Psoas muscle (tissue), 8 donors: ENCODE measurements around the gene NKX2-3. TPM values are rescaled to one million over a fixed set of nuclear protein-coding genes. Genes with fewer than 3 reads are reported as not detected.
A peak's percentile ranks its signal among the peaks of the same experiment; 100 is the strongest.

ENCODE experiments used
- ATAC-seq, 4 donors: fragments of 200-7000 bp; cut with Tn5 transposase; one replicate each; pipeline ENCODE4 v1.9.1; 2020; ENCODE audit warnings: moderate library complexity in 3 of 4, mild to moderate bottlenecking in 2 of 4
- DNase-seq, 2 donors: peaks; one replicate each; pipeline ENCODE4 v3.0.0-alpha.2; 2020
- H3K27ac ChIP-seq: fragments of 200-600 bp; one replicate; pipeline ENCODE4 v1.8.0; 2022
- H3K27me3 ChIP-seq, 3 donors: fragments of 200-600 bp in 1 of 3; one replicate each; pipeline versions ENCODE4 v1.6.1 to v1.8.0; 2013 to 2022; ENCODE audit warnings: low read length in 2 of 3, mild to moderate bottlenecking in 2 of 3, moderate library complexity in 1 of 3; ENCODE audit not compliant: insufficient read depth in 3 of 3
- H3K36me3 ChIP-seq, 2 donors: fragments of 200-600 bp in 1 of 2; one replicate each; pipeline versions ENCODE4 v1.6.1 to v1.8.0; 2013 to 2022; ENCODE audit warnings: low read depth in 1 of 2, mild to moderate bottlenecking in 1 of 2, moderate library complexity in 1 of 2; ENCODE audit not compliant: insufficient read depth in 1 of 2
- H3K4me1 ChIP-seq: fragments of 200-600 bp; one replicate; pipeline ENCODE4 v1.8.0; 2022
- H3K4me3 ChIP-seq: fragments of 200-600 bp; one replicate; pipeline ENCODE4 v1.8.0; 2022; ENCODE audit warnings: mild to moderate bottlenecking
- H3K9me3 ChIP-seq: fragments of 200-600 bp; one replicate; pipeline ENCODE4 v1.8.0; 2022
- CTCF ChIP-seq: fragments of 200-600 bp; IDR thresholded peaks from one replicate; pipeline ENCODE4 v1.8.0; 2022; ENCODE audit warnings: antibody characterized with exemption
- WGBS, 3 donors: extraction: QIAGEN DNeasy Blood & Tissue Kit; methylation state at CpG; one replicate each; pipeline versions ENCODE4 v1.1.6 to v1.1.7; 2013; 5-methylcytosine and 5-hydroxymethylcytosine counted together
- intact Hi-C, 2 donors: fragments of 100-400 bp; cut with DNase I; formaldehyde crosslinking; loops; one replicate each; pipeline versions ENCODE4 v1.11.0 to v1.14.2; 2022
- polyA plus RNA-seq, 3 donors: library from polyadenylated mRNA; stranded (reverse); fragments of 200-250 nt; gene quantifications; one replicate each; pipeline ENCODE4 v1.2.3, GENCODE V29; 2013
- total RNA-seq, 4 donors: library from RNA; stranded (reverse); fragmentation: NEBNext Ultra II Directional in 2 of 4; extraction: Animal tissue kit (Norgen Biotek cat#: 25700) in 2 of 4; gene quantifications; one replicate each; pipeline versions ENCODE4 v1.2.1 to v1.2.4, GENCODE V29; 2021 to 2023
- donor health status: healthy with polysubstance abuse.
- donor health status: DM: no; HTN: no; CAD: no; lungs with moderate emphysema.
- donor health status: Bipolar disorder and iron deficiency.
- donor health status: healthy.
- donor health status: DM: yes; HTN: yes; CAD: no.
- donor health status: DM: no; HTN: no; CAD: no.
- donor health status: DM: no; HTN: no; CAD: no.
- donor health status: DM: yes; HTN: yes; CAD: no.

The NKX2-3 gene
- total and polyA plus RNA-seq, 7 donors: not detected

GRCh38 chr10:99520040-99520846, 12.5 kb upstream of the NKX2-3 start:
- intact Hi-C loops: no loop called here
- Histone ChIP-seq H3K27me3 (peaks cover 10 to 73% (median 44%) of the 10 kb centered on the region in 3 donors), H3K4me1 (peaks cover 10% of the 10 kb centered on the region), H3K4me3 (no peak overlapping the region), H3K36me3 (no peaks in the 10 kb centered on the region), H3K27ac (no peak overlapping the region), H3K9me3 (no peaks in the 10 kb centered on the region)
- no peak for ATAC-seq
- WGBS, 3 donors: 3 to 5% (median 4%) methylated on average over 45 to 48 of the region's 48 CpGs
- no peak for DNase-seq
- TF ChIP-seq CTCF: no peak

DNA sequence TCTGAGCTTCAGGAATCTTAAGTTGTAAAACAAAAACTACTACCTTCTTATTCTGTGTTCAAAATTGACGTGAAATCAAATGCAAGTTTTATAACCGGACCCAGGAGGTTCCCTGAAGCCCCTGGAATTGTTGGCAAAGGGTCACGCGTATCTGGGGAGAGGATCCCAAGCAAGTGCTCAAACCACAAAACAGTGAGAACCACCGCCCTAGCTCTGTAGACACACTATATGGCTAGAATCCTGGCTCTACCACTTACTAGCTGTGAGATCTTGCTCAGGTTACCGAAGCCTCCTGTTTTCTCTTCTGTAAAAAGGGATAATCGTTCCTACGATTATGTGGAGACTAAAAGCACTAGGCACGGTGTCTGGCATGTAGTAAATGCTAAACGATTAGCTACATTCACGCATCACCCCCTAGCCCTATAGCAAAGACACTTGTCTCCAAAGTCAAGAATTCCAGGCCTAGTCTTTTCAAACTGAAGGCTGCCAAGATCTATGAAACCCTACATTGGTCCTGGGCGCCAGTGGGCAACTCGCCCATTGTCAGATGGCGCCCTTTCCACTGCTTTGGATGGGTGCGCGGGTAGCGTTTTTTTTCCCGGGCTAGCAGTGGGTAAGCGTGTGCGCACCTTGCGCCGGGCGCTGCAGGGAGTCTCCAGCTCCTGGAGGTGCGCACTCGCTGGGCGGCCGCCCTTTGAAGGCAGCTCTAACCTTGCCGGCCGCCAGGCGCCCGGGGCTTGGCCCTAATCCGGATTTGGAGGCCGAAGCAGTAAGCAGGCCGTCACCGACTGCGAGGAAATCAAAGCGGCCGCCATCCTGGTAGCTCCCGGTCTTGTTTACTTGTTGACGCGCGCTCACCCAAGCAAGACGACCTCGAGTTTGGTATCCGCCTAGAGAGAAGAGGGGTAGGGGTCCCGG, 11.6 kb upstream of the NKX2-3 start:
- intact Hi-C loops: no loop called here
- Histone ChIP-seq H3K4me3 (peak overlapping the region; percentile 9), H3K4me1 (peaks cover 10% of the 10 kb centered on the region), H3K36me3 (no peaks in the 10 kb centered on the region), H3K9me3 (no peaks in the 10 kb centered on the region), H3K27me3 (peaks cover 10 to 72% (median 48%) of the 10 kb centered on the region in 3 donors), H3K27ac (no peak overlapping the region)
- ATAC-seq (peak in 2 of 4 donors; percentile 35 to 46), DNase-seq (no peak)
- WGBS, 3 donors: 10 to 15% (median 14%) methylated on average over 44 to 46 of the region's 46 CpGs
- TF ChIP-seq CTCF: no peak

DNA sequence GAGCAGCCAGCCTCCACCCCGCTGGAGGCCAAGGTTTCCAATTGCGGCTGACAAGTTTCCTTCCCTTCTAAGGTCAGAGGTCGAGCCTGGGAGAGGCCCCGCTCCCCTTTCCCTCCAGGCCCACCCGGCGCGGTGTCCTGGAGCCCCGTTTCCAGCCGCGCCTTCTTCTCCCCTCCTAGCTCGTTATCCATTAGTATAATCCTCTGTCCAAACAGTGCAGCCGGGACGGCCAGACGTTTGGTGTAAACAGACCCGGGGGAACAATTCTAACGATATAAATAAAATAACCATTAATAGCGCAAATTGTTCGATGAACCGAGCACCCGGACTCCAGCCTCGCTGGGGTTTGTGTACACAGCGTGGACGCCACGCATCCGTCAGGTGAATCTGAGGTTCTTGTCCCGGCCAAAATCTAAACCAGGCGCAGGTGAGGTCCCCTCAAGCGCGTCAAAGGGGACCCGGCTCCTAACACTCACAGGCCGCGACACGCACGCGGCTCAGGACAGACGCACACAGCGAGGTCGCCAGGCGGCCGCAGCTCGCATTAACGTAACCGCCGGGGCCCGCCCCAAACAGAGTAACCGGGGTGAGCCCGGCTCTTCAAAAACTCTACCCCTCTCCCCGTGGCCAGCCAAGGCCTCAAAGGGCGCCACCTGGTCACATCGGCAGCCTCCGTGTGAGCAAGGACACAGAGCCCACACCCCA, 10.8 kb upstream of the NKX2-3 start:
- Histone ChIP-seq H3K4me1 (peaks cover 10% of the 10 kb centered on the region), H3K9me3 (no peaks in the 10 kb centered on the region), H3K36me3 (no peaks in the 10 kb centered on the region), H3K27me3 (peaks cover 10 to 79% (median 53%) of the 10 kb centered on the region in 3 donors), H3K4me3 (no peak overlapping the region), H3K27ac (no peak overlapping the region)
- peak in 1 of 4 donors; percentile 26 for ATAC-seq
- 9 to 13% (median 12%) methylated on average over 51 of the region's 51 CpGs for WGBS, 3 donors
- no peak for DNase-seq
- intact Hi-C loops: no loop called here
- no peak for TF ChIP-seq CTCF

DNA sequence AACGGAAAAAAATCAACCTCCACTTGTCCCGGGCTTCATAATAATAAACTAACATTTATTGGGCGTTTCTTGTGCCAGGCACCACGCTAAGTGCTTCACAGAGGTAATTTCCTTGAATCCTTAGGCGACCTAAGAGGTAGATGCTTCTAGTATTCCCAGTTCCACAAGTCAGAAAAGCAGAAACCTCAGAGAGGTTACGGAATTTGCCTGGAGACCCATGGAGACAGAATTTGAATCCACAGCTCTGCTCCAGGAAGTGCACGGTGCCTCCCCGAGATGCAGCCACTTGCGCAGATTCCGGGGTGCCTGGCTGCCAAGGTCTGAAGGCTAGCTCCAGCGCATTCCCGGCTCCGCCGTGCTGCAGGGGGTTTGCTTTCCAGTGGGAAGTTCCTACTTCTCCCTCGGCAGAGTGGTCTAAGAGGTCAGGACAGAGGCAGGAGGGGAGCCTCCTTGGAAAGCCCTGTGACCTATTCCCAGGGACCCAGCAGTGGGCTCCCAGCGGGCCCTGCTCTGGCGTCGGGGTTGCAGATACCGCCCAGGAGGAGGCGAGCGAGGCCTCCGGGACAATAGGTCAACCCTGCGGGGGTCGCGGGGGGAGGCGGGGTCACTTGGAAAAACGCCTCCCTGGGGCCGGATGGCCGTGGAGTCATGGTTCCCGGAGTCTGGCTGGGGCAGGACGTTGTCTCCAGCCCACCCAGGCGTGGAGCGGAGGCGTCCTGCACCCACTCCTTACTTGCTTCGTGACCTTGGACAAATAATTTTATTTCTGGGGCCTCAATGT, 10.1 kb upstream of the NKX2-3 start:
- Histone ChIP-seq H3K36me3 (no peaks in the 10 kb centered on the region), H3K27me3 (peaks cover 6 to 86% (median 61%) of the 10 kb centered on the region in 3 donors), H3K27ac (no peak overlapping the region), H3K4me1 (peaks cover 10% of the 10 kb centered on the region), H3K4me3 (no peak overlapping the region), H3K9me3 (no peaks in the 10 kb centered on the region)
- DNase-seq (no peak), ATAC-seq (peak in 1 of 4 donors; percentile 17)
- intact Hi-C loops: no loop called here
- TF ChIP-seq CTCF: no peak
- WGBS, 3 donors: 6 to 8% (median 8%) methylated on average over 35 of the region's 35 CpGs
